ENCODE data around the gene AKR1C2. TPM values are rescaled to one million over a fixed set of nuclear protein-coding genes. Genes with fewer than 3 reads are reported as not detected.
"Not testable (repeated sequence)": the region's sequence is repeated elsewhere in the genome, so short reads cannot be mapped to it uniquely, and the experiment has no call there.

The AKR1C2 gene
- total RNA-seq, 1 donor from 2014 or later, result 2.6 TPM

GRCh38 chr10:5038101-5038500, 34.4 kb upstream of the AKR1C2 start:
- H3K27ac Mint-ChIP-seq, result no peak overlapping the region
- H3K27me3 Mint-ChIP-seq (ENCODE audit: low read depth), result no peaks in the 10 kb centered on the region
- no peak overlapping the region for H3K4me3 Mint-ChIP-seq
- TF ChIP-seq CTCF (IDR thresholded peaks at IDR 0.05; ENCODE audit: unreplicated experiment), result no peak
- peaks cover 79% of the 10 kb centered on the region for H3K9me3 Mint-ChIP-seq
- DNase-seq (ENCODE audit: low spot score in 2 of 2, unreplicated experiment in 2 of 2), result no peak
- H3K4me1 Mint-ChIP-seq, result no peaks in the 10 kb centered on the region
- H3K36me3 Mint-ChIP-seq, result peaks cover 2% of the 10 kb centered on the region

GRCh38 chr10:5036511-5036910, 32.9 kb upstream of the AKR1C2 start:
- Mint-ChIP-seq H3K27me3 (ENCODE audit: low read depth) (no peaks in the 10 kb centered on the region), H3K36me3 (peaks cover 2% of the 10 kb centered on the region), H3K4me1 (no peaks in the 10 kb centered on the region), H3K4me3 (no peak overlapping the region), H3K27ac (no peak overlapping the region), H3K9me3 (peaks cover 69% of the 10 kb centered on the region)
- no peak for DNase-seq (ENCODE audit: low spot score in 2 of 2, unreplicated experiment in 2 of 2)
- TF ChIP-seq CTCF (IDR thresholded peaks at IDR 0.05; ENCODE audit: unreplicated experiment), result no peak

GRCh38 chr10:5035356-5035755, 31.7 kb upstream of the AKR1C2 start:
- Mint-ChIP-seq H3K27ac (no peak overlapping the region), H3K27me3 (ENCODE audit: low read depth) (no peaks in the 10 kb centered on the region), H3K4me1 (no peaks in the 10 kb centered on the region), H3K9me3 (peaks cover 69% of the 10 kb centered on the region), H3K4me3 (no peak overlapping the region), H3K36me3 (peaks cover 2% of the 10 kb centered on the region)
- no peak for DNase-seq (ENCODE audit: low spot score in 2 of 2, unreplicated experiment in 2 of 2)
- no peak for TF ChIP-seq CTCF (IDR thresholded peaks at IDR 0.05; ENCODE audit: unreplicated experiment)

- Mint-ChIP-seq H3K4me1 (no peaks in the 10 kb centered on the region), H3K9me3 (peaks cover 69% of the 10 kb centered on the region), H3K27me3 (ENCODE audit: low read depth) (no peaks in the 10 kb centered on the region), H3K4me3 (no peak overlapping the region), H3K27ac (no peak overlapping the region), H3K36me3 (peaks cover 2% of the 10 kb centered on the region)
- no peak for TF ChIP-seq CTCF (IDR thresholded peaks at IDR 0.05; ENCODE audit: unreplicated experiment)
- DNase-seq (ENCODE audit: low spot score in 2 of 2, unreplicated experiment in 2 of 2), result no peak
Measured at GRCh38 chr10:5034588-5034987, 30.9 kb upstream of the AKR1C2 start.

GRCh38 chr10:5033061-5033778, 29.6 kb upstream of the AKR1C2 start:
- Mint-ChIP-seq H3K27me3 (ENCODE audit: low read depth) (no peaks in the 10 kb centered on the region), H3K4me3 (no peak overlapping the region), H3K4me1 (no peaks in the 10 kb centered on the region), H3K9me3 (peaks cover 63% of the 10 kb centered on the region), H3K36me3 (peaks cover 2% of the 10 kb centered on the region), H3K27ac (no peak overlapping the region)
- DNase-seq (ENCODE audit: low spot score in 2 of 2, unreplicated experiment in 2 of 2), result no peak
- TF ChIP-seq CTCF (IDR thresholded peaks at IDR 0.05; ENCODE audit: unreplicated experiment), result no peak

GRCh38 chr10:5032444-5032843, 28.8 kb upstream of the AKR1C2 start:
- H3K27me3 Mint-ChIP-seq (ENCODE audit: low read depth); H3K27ac Mint-ChIP-seq; H3K4me1 Mint-ChIP-seq; DNase-seq (ENCODE audit: low spot score in 2 of 2, unreplicated experiment in 2 of 2); H3K4me3 Mint-ChIP-seq; H3K36me3 Mint-ChIP-seq: not testable (repeated sequence)
- peaks cover 60% of the 10 kb centered on the region for H3K9me3 Mint-ChIP-seq

- H3K4me3 Mint-ChIP-seq; H3K27ac Mint-ChIP-seq; H3K4me1 Mint-ChIP-seq; DNase-seq (ENCODE audit: low spot score in 2 of 2, unreplicated experiment in 2 of 2); H3K36me3 Mint-ChIP-seq; H3K27me3 Mint-ChIP-seq (ENCODE audit: low read depth): not testable (repeated sequence)
- H3K9me3 Mint-ChIP-seq, result peaks cover 60% of the 10 kb centered on the region
Measured at GRCh38 chr10:5031588-5031987, 27.9 kb upstream of the AKR1C2 start.
